Progenitor cell of endocrine pancreas (in vitro differentiated cells): ENCODE data around the gene SLC43A3. TPM values are rescaled to one million over a fixed set of nuclear protein-coding genes. Genes with fewer than 3 reads are reported as not detected.

Experiments
- DNase-seq: peaks from one replicate; pipeline ENCODE4 v3.0.0; 2021; ENCODE audit warnings: low spot score; ENCODE audit not compliant: unreplicated experiment
- H3K27ac Mint-ChIP-seq: 2 replicates; pipeline ENCODE4 v1.8.0; 2021; ENCODE audit warnings: mild to moderate bottlenecking, moderate library complexity, mixed read lengths
- H3K27me3 Mint-ChIP-seq: 2 replicates; pipeline ENCODE4 v1.8.0; 2021; ENCODE audit warnings: mixed read lengths
- H3K36me3 Mint-ChIP-seq: 2 replicates; pipeline ENCODE4 v1.8.0; 2022; ENCODE audit warnings: mixed read lengths; ENCODE audit not compliant: insufficient read depth
- H3K4me1 Mint-ChIP-seq: 2 replicates; pipeline ENCODE4 v1.8.0; 2021; ENCODE audit warnings: low read depth, mixed read lengths
- H3K4me3 Mint-ChIP-seq: 2 replicates; pipeline ENCODE4 v1.8.0; 2021; ENCODE audit warnings: low read depth, mild to moderate bottlenecking, moderate library complexity, mixed read lengths
- H3K9me3 Mint-ChIP-seq: 2 replicates; pipeline ENCODE4 v1.8.0; 2021; ENCODE audit warnings: low read depth, mixed read lengths
- total RNA-seq: library from RNA; stranded (reverse); gene quantifications from 2 replicates; pipeline ENCODE4 v1.2.1, GENCODE V29; 2021
- TF ChIP-seq, protein P1 (sequence below): fragments of 200-600 bp; sonication (generic); IDR thresholded peaks from one replicate; pipeline ENCODE4 v1.5.0; 2021; ENCODE audit warnings: antibody characterized with exemption, mild to moderate bottlenecking; ENCODE audit not compliant: unreplicated experiment

SLC43A3 gene
- total RNA-seq, 1 donor from 2014 or later = 24.6 TPM

DNA sequence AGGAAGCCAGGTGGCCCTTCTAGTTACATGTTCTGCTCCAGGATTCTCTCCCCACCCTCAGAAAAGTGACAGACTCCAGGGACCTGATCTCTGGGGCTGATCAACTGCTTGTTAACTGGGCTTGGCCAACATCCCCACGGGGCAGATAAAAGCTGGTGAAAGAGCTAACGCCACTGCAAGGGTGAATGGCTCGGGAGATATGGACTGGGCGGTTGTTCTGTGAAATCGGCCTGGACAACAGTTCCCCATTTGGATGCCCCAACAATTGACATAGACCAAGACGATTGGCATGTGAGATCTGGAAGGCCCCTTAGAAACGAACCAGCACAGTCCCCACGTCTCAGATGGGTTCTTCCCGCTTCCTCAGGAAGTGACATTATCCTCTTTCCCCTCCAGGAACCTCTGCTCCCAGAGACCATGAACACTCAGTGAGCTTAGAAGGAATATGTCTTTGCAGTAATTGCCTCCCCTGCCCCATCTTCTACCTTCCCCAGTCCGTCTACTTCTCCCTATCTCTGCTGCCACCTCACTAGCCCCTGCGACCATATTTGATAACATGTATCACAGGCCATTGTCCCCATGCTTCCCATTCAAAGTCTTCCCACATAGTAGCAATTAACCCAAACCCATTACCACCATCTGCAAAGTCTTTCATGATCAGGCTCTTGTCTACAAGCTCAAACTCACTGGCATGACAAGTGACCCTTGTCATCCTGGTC, 30.9 kb downstream of the SLC43A3 start:
- H3K27me3 Mint-ChIP-seq = peaks cover 12% of the 10 kb centered on the region
- DNase-seq = no peak
- no peaks in the 10 kb centered on the region for H3K36me3 Mint-ChIP-seq
- TF ChIP-seq, protein P1, sequence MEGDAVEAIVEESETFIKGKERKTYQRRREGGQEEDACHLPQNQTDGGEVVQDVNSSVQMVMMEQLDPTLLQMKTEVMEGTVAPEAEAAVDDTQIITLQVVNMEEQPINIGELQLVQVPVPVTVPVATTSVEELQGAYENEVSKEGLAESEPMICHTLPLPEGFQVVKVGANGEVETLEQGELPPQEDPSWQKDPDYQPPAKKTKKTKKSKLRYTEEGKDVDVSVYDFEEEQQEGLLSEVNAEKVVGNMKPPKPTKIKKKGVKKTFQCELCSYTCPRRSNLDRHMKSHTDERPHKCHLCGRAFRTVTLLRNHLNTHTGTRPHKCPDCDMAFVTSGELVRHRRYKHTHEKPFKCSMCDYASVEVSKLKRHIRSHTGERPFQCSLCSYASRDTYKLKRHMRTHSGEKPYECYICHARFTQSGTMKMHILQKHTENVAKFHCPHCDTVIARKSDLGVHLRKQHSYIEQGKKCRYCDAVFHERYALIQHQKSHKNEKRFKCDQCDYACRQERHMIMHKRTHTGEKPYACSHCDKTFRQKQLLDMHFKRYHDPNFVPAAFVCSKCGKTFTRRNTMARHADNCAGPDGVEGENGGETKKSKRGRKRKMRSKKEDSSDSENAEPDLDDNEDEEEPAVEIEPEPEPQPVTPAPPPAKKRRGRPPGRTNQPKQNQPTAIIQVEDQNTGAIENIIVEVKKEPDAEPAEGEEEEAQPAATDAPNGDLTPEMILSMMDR = no peak
- H3K4me1 Mint-ChIP-seq = no peaks in the 10 kb centered on the region
- no peak overlapping the region for H3K27ac Mint-ChIP-seq
- H3K9me3 Mint-ChIP-seq = no peaks in the 10 kb centered on the region
- no peak overlapping the region for H3K4me3 Mint-ChIP-seq

DNA sequence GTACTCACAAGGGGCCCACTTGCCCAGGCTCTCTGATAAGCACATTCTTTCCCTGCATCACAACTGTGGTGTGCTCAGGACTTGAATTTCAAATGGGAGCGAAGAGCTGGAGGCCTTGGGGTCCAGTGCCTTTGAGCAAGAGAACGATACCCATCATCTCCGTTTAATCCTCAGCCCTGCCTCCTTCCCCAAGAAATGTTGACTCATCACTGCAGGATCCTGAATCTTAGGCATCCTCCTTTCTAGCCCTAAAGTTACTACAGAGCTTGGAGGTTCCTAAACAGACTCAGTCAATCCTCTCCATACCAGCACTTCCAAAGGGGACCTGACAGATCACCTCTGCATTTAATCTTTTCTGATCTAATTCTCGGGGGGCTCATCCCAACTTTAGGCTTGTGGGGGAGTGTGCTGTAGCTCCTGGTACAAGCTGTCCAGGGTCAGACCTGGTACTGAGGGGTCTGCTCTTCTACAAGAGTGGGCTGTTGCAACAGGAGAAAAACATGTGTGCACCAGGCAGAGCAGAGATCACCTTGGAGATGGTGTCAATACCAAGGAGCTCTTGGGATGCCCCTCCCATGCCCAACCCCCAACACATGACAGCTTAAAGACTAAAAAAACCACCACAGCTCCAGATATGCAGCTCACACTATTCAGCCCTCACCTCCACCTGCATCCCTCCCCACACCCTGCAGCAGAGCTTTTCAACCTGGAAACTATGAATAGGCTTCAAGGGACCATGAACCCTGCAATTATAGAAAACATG, 32.5 kb downstream of the SLC43A3 start:
- H3K36me3 Mint-ChIP-seq = no peaks in the 10 kb centered on the region
- H3K27ac Mint-ChIP-seq = no peak overlapping the region
- no peaks in the 10 kb centered on the region for H3K9me3 Mint-ChIP-seq
- no peaks in the 10 kb centered on the region for H3K4me1 Mint-ChIP-seq
- H3K27me3 Mint-ChIP-seq = peaks cover 29% of the 10 kb centered on the region
- no peak overlapping the region for H3K4me3 Mint-ChIP-seq
- TF ChIP-seq, protein P1 = no peak
- no peak for DNase-seq

DNA sequence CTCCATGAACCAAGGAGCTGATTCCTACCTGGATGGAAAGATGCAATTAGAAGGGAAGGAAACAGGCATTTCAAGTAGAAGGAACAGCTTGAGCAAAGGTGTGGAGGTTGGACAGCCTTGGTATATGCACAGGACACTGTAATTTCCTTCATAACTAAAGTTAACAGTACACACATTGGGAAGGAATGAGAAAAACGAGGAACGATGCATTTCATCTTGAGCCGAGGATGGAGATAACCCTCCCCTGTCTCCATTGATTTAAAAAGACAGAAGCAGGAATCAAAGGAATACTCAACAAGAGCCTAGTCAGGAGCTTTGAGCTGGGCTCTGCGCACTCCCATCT, 34.2 kb downstream of the SLC43A3 start:
- Mint-ChIP-seq H3K4me3 (no peak overlapping the region), H3K9me3 (no peaks in the 10 kb centered on the region), H3K4me1 (no peaks in the 10 kb centered on the region), H3K27ac (no peak overlapping the region), H3K36me3 (no peaks in the 10 kb centered on the region), H3K27me3 (peaks cover 40% of the 10 kb centered on the region)
- DNase-seq = no peak
- TF ChIP-seq, protein P1 = no peak

DNA sequence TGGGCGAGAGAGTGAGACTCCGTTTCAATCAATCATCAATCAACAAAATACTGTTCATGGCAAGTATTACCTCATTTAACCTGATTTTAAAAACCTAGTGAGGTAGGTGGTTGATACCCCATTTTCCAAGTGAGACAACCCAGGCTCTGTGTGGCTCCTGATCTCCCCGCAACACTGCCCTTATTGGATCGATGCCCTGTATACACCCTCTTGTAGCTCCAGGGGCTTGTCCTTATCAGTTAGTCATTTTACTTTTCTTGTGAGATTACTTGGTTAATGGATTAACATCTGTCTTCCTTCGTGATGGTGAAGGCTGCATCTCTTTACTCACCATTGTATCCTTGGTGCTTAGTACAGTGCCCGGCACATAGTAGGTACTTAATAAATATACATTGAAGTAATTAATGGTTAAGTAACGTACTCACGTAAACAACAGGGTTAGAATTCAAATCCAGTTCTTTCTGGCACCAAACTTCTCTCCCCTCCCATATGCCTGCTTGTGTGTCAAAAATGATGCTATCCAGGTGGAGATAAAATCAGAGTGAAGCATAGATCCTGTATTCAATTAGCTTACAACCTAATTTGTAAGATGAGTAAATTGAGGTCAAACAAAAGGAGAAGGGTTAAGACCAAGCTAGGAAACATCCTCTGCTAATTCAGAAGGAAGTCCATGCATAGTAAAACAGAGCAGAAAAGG, 34.7 kb downstream of the SLC43A3 start:
- Mint-ChIP-seq H3K36me3 (no peaks in the 10 kb centered on the region), H3K27ac (no peak overlapping the region), H3K9me3 (no peaks in the 10 kb centered on the region), H3K27me3 (peaks cover 40% of the 10 kb centered on the region), H3K4me3 (no peak overlapping the region), H3K4me1 (no peaks in the 10 kb centered on the region)
- DNase-seq = no peak
- TF ChIP-seq, protein P1 = no peak

DNA sequence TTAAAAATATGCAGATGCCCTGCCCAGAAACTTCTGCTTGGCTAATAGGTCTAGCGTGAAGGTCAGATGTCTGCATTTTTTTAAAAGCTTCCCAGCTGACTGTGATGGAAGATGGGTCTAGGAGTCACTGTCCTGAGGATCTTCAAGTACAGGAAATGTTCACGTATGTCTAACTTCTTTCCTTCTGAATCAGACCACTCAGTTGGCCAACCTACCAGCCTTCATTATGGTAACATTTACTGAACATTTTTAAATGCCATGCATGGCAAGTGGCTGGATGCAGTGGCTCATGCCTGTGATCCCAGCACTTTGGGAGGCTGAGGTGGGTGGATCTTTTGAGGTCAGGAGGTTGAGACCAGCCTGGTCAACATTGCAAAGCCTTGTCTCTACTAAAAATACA, 35.4 kb downstream of the SLC43A3 start:
- no peak overlapping the region for H3K4me3 Mint-ChIP-seq
- no peaks in the 10 kb centered on the region for H3K4me1 Mint-ChIP-seq
- no peaks in the 10 kb centered on the region for H3K36me3 Mint-ChIP-seq
- H3K27ac Mint-ChIP-seq = no peak overlapping the region
- TF ChIP-seq, protein P1 = no peak
- H3K9me3 Mint-ChIP-seq = no peaks in the 10 kb centered on the region
- peaks cover 45% of the 10 kb centered on the region for H3K27me3 Mint-ChIP-seq
- no peak for DNase-seq
